GM19467 (cell line): Measurements from ENCODE around the gene SLC5A11.
"Not testable (repeated sequence)": the region's sequence is repeated elsewhere in the genome, so short reads cannot be mapped to it uniquely, and the experiment has no call there.

Experiments used
- ATAC-seq: cut with Tn5 transposase; IDR thresholded peaks from one replicate; pipeline ENCODE4 v1.9.1; 2021; ENCODE audit warnings: mild to moderate bottlenecking, moderate library complexity; ENCODE audit not compliant: unreplicated experiment

The SLC5A11 gene, protein sequence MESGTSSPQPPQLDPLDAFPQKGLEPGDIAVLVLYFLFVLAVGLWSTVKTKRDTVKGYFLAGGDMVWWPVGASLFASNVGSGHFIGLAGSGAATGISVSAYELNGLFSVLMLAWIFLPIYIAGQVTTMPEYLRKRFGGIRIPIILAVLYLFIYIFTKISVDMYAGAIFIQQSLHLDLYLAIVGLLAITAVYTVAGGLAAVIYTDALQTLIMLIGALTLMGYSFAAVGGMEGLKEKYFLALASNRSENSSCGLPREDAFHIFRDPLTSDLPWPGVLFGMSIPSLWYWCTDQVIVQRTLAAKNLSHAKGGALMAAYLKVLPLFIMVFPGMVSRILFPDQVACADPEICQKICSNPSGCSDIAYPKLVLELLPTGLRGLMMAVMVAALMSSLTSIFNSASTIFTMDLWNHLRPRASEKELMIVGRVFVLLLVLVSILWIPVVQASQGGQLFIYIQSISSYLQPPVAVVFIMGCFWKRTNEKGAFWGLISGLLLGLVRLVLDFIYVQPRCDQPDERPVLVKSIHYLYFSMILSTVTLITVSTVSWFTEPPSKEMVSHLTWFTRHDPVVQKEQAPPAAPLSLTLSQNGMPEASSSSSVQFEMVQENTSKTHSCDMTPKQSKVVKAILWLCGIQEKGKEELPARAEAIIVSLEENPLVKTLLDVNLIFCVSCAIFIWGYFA

DNA sequence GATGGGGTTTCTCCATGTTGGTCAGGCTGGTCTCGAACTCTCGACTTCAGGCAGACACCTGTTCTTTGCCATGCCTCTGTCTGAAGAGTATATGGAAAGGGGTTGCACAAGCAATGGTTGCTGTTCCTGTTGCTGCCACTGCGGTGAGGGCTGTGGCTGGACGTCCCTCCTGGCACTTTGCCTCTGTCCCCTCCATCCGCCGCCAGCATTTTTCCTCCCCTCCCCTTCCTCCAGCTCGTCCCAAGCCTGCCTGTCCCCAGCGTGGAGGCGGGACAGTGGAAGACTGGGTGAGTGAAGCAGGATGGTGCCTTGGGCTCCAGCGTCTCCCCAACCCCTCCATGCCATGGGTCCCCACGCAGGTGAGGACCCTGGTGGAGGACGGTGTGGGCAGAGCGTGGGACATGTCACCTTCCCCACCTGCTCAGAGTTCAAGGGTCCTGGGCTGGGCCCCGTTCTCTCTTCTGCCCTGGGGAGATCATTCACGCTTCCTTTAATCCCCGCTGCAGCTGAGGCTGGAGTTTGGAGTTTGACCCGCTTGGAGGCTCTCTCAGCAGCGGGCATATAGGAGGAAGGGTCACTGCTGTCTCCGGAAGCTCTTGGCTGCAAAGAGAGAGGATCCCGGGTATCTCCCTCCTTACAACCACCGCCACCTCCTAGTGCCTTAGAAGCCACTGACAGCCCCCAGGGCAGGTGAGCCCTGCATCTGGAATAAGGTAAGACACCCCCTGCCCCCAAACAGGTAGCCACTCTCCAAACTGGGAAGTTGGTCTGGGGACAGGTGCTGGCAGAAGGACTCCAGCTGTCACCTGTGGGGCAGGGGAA lies at the start of gene SLC5A11:
TSS of gene SLC5A11 (plus strand) at position 238 of the 822 bp plus-strand sequence. CDS start 12,681 bp downstream, outside the sequence.
- ATAC-seq = no peak

DNA sequence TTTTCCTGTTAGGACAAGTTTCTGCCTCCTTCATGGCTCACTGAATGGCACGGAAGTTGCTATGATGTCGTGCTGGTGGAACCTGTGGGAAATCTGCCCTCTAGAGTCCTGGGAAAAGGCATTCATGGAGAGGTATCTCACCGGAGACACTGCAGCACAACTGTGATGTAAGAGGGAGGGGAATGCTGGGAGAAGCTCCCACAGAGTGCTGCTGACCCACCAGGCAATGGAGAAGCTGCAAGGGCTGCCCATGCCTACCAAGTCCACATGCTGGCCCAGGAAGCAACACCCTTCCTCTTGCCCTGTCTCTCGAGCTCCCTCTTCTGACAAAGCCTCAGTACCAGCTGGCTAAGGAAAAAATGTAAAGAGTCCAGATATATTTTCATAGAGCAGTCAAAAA lies 45.2 kb upstream of the SLC5A11 start:
- no peak for ATAC-seq

DNA sequence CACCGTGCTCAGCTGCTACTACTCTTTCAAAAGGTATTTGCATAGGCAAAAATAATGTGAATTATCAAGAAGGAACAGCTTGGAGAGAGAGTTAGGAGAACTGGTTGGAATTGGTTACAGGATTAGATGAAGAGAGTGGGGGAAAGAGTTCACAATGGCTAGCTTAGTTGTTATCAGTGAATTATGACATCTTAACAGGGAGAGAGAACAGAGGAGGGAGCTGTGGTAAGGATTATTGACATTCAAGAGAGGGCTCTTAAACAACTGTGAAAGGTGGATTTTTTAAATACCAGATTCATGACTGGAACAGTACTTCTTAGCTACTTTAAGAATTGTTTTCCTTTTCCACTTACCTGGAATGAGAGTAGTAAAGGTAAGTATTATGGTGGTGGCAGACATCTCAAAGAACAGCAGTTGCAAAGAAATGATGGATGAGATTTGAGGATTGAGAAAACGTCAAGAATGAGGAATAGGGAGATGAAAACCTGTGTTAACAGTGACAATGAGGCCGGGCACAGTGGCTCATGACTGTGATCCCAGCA lies 43.9 kb upstream of the SLC5A11 start:
- no peak for ATAC-seq

DNA sequence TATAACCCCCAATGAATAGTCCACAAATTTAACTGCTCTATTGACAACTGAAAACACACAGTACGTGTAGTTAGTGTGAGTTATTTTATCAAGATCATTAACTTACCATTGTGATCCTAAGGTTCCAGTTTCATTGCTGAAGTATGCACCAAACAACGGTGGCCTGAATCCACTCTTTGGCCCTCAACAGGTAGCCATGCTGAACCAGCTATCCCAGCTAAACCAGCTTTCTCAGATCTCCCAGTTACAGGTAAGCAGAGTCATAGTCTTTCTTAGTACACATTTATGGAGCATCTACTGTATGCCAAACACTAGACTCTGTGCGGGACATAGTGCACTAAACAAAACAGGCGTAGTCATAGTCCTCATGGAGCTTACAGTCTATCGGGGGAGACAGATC lies 40.3 kb upstream of the SLC5A11 start:
- ATAC-seq = no peak

DNA sequence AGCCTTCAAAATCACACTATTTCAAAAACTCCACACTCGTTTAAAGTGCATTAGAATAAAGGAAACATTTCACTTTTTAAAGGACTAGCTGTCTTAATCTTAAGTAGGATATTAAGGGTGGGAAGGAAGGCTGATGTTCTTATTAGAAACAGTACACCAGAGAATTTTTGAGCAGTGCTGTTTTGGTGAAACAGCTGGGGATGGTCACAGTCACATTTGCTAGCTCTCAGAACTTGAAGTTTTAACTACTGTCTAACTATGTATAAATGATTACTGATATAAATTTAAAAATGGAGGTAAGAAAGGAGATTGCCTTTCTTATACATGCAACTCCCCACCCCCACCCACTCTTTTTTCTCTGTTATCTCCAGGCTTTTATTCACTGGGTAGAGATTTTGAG lies 38.5 kb upstream of the SLC5A11 start:
- no peak for ATAC-seq

DNA sequence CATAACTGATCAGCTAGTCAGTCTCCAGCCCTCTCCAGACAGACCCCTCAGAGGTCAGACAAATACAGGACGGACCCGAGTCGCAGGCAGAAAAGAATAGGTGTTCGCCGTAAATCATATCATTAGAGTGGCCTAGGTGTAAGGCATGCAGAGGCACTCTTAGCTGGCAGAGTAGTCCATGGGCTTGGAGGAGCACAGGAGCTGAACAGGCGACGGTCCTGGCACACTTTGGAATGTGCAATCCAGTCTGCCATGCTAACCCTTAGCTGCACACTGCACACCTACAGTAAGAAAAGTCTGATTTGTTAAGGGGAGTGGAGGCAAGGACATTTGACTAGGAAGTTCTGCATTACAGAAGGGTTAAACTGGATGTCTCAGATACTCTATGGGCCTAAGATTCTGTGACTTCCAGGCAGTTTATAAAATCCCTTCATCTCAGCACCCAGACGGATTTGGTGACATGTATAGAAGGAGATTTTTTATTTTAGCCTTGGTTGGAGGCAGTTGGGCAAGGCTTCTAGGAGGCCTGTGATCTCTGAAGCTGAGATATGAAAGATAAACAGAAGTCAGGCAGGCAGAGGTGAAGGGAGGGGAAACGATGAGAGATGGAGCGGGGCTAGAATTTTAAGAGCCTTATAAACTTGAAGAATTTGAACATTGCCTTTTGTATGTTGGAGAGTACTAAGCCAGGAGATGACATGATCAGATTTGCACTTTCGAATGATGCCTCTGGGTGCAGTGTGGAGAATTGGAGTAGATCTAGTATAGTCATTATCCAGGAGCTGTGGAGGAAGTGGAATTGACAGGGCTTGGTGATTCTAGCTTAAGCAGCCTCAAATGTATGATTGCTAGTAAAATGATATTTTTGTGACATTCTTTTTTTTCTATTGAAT lies 34.6 kb upstream of the SLC5A11 start:
- no peak for ATAC-seq

DNA sequence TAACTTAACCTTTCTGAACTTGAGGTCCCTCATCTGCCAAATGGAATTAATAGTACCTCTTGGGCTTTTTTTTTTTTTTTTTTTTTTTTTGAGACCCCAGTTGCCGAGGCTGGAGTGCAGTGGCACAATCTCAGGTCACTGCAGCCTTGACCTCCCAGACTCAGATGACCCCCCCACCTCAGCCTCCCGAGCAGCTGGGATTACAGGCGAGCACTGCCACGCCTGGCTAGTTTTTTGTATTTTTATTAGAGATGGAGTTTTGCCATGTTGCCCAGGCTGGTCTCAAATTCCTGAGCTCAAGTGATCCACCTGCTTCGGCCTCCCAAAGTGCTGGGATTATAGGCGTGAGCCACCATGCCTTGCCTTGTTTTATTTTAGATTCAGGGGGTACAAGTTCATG lies 33.0 kb upstream of the SLC5A11 start:
- ATAC-seq = not testable (repeated sequence)

DNA sequence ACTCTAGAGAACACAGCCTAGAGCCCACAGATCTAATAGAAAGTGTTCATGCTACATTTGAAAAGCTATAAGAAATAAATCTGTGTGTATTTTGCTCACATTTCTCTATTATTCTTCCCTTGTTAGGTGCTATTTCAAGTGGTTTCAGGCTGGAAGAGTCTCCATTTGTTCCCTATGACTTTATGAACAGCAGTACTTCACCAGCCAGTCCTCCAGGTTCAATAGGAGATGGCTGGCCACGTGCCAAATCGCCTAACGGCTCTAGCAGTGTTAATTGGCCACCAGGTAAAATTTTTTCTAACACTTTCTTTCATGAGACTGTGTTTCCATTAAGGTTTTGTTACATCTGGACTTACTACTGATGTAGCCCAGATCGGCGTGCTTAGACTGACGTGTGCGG lies 30.7 kb upstream of the SLC5A11 start:
- no peak for ATAC-seq

DNA sequence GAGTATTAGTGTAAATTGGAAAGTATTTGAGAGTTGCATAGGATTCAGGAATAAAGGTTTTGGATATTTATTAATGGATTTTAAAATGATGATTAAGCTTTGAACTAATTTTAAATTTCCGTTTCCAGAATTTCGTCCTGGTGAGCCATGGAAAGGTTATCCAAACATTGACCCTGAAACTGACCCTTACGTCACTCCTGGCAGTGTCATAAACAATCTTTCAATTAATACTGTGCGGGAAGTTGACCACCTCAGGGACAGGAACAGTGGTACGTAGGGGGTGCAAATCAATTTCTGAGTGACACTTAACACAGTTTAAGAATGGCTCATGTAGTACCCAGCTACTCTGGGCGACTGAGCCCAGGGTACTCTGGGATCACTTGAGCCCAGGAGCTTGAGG lies 29.1 kb upstream of the SLC5A11 start:
- no peak for ATAC-seq

DNA sequence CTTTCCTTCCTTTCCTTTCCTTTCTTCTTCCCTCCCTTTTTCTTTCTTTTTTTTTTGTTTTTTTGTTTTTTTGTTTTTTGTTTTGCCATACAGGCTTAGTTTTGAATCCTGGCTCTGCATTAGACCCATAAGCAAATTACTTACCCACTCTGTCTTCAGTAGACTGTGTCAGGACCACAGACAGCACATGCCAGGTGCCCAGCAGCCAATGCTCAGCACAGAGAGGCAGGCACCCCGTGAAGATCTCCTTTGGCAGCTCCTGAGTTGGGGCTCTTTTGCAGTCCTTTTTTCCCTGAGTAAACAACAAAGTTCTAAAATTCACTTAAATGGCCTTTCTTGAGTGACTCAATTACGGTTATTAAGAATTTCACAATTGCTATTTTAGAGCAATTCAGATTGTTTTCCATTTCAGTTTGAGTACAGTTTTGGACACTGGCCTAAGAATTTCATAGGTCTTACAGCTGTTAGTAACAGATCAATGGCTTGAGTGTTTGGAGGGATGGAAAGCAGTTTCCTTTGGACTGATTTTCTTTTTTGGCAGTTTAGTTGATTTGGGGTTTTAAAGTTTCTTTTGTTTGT lies 26.2 kb upstream of the SLC5A11 start:
- no peak for ATAC-seq

DNA sequence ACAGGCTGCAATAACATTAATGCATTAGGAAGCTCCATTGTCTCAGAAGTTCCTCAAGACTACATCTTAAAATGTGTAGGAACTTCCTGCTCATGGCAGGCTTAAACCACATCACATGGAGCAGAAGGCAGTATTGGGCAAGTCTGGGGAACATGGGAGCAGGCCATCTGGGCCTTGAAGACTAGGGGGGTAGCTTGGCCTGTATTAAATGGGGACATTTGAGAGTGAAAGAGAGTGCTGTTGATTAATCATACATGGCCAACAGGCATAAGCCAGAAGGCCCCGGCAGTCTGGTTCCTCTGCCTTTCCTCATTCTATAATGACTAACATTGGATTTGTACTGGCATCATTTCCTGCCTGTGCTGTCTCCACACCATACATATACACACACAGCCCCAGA lies 25.2 kb upstream of the SLC5A11 start:
- no peak for ATAC-seq

DNA sequence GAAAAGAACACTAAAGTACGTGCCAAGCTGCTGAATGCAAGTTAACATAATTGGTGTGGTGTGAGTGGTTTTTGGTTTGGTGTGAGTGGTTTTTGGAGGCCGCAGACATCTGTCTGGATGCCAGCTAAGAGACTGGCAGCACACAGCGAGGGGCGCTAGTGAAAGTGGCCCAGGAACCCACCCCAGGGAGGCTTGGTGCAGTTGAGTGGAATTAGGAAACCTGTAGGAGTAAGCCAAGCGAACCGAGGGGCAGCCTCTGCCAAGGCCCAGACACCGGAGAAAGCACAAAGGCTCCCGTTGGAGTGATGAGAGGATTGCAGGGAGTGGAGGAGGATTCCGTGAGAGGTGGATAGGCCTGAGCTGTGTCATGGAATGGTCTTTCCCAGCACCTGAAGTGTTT lies 24.6 kb upstream of the SLC5A11 start:
- no peak for ATAC-seq

DNA sequence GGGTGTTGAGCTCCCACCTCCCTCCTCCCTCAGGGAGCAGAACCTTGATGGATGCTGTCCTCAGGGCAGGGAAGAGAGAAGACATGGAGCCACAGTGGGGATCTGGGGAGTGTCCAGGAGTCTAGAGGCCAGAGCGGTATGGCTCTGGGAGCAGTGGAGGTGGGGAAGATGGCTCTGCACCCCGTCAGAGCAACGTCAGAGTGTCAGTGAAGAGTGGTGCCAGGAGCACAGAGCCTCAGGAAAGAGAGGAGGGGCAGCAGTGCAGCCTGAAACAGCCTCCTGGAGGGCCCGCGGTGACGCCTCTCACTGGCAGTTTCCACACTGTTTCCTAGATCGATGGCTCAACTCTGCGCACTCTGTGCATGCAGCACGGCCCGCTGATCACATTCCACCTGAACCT lies 23.2 kb upstream of the SLC5A11 start:
- no peak for ATAC-seq

DNA sequence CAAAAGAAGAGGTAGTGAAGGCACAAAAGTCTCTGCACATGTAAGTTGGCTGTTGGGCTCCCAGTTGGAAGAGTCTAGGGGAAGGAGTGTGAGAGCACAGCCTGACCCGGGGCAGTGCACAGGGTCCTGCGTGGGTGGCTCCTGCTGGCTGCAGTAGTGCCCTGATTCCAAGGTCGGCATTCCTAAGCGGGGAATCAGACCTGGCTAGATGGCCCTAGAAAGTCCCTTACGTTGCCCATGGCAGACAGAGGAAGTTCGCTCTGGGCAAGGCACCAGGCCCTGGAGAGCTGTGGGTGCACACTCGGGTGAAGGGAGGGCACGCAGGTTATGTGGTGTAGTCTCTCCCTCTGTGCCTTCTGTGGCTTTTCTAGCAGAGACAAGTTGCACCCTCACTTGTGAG lies 22.8 kb upstream of the SLC5A11 start:
- ATAC-seq = no peak

DNA sequence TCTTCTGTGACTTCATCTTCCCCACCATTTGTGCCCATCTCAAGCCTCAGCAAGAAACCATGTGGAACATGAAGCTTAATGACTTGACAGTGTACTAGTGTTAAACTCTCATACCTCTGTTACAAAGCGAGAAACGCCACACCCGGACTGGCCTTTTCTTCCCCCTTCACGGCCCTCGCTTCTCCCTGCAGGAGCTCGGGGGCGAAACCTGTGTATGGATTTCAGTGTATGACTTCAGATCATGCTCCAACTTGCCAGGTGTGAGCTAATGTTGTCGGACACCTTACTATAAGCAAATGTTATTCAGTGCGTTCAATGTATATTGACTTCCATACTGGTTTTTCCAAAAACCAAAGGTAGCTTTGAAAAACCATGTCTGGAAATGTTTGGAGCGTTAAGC lies 20.1 kb upstream of the SLC5A11 start:
- ATAC-seq = no peak

DNA sequence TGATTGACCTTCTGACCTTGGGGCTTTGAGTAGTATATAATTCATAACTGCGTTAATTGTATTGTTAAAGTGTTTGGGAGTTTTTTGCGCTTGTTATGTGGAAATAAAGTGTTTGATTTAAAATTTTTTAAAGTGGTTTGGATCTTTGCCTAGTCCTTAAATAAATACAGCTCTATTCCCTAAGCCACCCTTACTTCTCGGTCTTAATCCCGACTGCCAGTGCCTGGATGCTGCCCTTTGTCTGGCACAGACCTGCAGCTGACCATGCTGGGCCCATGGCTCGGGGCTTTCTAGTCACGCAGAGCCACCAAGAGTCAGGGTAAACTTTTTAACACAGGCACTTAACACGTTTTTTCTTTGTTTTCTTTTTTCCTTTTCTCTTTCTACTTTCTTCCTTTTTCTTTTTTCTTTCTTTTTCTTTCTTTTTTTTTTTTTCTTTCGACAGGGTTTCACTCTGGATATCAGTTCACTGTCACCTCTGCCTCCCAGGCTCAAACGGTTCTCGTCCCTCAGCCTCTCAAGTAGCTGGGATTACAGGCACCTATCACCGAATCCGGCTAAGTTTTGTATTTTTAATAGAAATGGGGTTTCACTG lies 19.6 kb upstream of the SLC5A11 start:
- no peak for ATAC-seq

DNA sequence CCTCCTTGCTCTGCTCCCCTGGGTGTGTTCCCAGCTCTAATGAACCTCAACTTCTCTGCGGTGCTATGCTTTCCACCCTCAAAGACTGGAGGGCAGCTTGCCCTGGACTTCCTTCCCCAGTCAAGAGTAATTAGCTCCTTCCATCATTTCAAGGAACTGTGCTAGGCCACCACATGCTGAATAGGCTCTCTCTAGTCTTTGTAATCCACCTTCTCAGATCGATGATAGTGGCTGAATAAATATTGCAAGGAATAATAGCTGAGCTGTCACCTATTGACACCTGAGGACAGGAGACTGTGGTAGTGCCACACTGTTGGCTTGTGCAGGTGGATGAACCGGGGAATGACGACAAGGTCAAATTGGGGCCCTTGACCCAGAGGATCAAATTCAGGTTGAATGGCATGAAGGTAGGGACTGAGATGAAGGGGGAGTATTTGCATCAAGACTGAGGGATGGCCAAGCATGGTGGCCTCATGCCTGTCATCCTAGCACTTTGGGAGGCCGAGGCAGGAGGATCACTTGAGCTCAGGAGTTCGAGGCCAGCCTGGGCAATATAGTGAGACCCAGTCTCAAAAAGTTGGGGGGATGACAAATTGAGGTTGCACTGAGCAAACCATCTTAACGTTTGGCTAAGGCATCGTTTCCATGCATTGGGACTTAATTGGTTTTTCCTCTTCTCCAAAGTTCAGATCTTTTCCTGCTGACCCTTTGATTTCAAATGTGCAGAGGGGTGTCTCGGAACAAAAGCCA lies 18.8 kb upstream of the SLC5A11 start:
- no peak for ATAC-seq

DNA sequence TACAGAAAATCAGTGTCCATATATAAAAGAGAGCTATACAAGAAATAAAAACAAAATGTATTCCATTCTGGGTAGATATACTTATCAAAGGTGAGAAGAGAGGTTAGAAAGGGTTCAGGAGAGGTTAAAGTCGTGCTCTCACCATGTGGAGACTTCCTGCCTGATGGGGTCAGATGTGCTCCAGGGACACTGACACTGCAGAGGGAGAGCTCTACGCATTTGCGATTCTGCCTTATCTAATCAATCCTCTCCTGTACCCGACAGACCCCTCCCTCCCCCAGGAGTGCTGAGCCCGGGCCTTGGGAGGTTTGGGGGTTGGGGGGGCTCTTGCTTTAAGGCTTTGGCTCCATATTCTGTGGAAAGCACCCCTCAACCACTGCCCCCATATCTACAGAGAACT lies 16.6 kb upstream of the SLC5A11 start:
- no peak for ATAC-seq

DNA sequence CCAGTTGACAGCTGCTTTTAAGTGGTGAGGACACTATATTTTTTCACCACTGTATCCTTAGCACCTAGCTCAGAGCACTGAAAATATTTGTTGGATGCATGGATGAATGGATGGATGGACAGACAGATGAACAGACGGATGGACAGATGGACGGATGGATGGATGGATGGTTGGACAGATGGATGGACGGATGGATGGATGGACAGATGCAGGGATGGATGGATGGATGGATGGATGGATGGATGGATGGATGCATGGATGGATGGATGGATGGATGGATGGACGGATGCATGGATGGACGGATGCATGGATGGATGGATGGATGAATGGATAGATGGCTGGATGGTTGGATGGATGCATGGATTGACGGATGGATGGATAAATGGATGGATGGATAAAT lies 12.4 kb upstream of the SLC5A11 start:
- ATAC-seq = no peak
